ENCODE data around the gene RANBP17. TPM values are rescaled to one million over a fixed set of nuclear protein-coding genes. Genes with fewer than 3 reads are reported as not detected.
A peak's percentile ranks its signal among the peaks of the same experiment; 100 is the strongest.

The RANBP17 gene
- total RNA-seq, 1 donor from 2014 or later, result 15.7 TPM

GRCh38 chr5:171311322-171312077 lies 449.7 kb downstream of the RANBP17 start:
- no peaks in the 10 kb centered on the region for H3K9me3 Mint-ChIP-seq (ENCODE audit: unreplicated experiment)
- H3K4me1 Mint-ChIP-seq (ENCODE audit: unreplicated experiment), result peaks cover 38% of the 10 kb centered on the region
- DNase-seq (ENCODE audit: extremely low spot score, unreplicated experiment), result no peak
- no peak for TF ChIP-seq CTCF (IDR thresholded peaks at IDR 0.05)
- no peak overlapping the region for H3K27ac Mint-ChIP-seq (ENCODE audit: unreplicated experiment)
- H3K27me3 Mint-ChIP-seq (ENCODE audit: unreplicated experiment), result peaks cover 69% of the 10 kb centered on the region
- H3K36me3 Mint-ChIP-seq (ENCODE audit: unreplicated experiment), result no peaks in the 10 kb centered on the region
- peak overlapping the region; percentile 58 for H3K4me3 Mint-ChIP-seq (ENCODE audit: unreplicated experiment)

DNA sequence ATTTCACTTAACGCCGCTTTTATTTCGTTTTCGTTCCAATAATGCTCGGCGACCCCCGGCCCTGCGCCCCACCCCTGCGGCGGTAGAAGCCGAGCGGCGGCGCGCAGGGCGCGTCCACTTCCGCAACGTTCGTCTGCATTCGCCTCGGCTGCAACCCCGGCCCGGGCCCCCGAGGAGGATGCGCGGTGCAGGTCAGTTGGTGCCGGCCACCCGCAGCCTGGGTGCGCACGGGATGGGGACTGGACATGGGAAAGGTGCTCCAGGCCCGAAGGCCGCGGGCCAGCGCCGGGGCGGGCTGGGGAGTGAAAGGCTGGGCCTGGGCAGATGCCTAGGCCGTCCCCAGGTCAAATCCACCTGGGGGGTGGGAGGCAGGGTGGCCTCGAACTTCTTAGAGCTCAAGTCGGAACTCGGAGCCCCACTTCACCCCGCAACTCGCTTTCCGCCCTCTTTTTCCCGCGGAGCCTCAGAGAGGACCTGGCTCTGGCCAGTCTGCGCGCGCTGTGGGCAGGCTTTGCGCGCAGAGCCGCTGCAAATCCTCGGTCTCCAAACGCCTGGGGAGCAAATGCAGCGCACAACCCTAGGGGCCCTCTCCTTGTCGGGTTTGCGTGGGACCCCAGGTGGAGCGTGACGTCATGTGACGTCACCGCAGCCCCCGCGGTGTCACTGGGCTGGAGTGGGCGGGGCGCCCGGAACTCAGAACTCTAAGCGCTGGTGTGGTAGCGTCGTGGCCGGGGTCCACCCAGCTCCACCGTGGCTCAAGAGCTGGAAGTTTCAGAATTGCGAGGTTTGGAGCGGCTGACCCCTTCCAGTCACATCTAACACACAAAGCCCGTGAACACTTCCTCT lies 450.5 kb downstream of the RANBP17 start:
- no peaks in the 10 kb centered on the region for H3K9me3 Mint-ChIP-seq (ENCODE audit: unreplicated experiment)
- TF ChIP-seq CTCF (IDR thresholded peaks at IDR 0.05), result no peak
- no peaks in the 10 kb centered on the region for H3K36me3 Mint-ChIP-seq (ENCODE audit: unreplicated experiment)
- DNase-seq (ENCODE audit: extremely low spot score, unreplicated experiment), result no peak
- peak overlapping the region; percentile 55 for H3K4me3 Mint-ChIP-seq (ENCODE audit: unreplicated experiment)
- H3K4me1 Mint-ChIP-seq (ENCODE audit: unreplicated experiment), result peaks cover 40% of the 10 kb centered on the region
- no peak overlapping the region for H3K27ac Mint-ChIP-seq (ENCODE audit: unreplicated experiment)
- H3K27me3 Mint-ChIP-seq (ENCODE audit: unreplicated experiment), result peaks cover 71% of the 10 kb centered on the region

DNA sequence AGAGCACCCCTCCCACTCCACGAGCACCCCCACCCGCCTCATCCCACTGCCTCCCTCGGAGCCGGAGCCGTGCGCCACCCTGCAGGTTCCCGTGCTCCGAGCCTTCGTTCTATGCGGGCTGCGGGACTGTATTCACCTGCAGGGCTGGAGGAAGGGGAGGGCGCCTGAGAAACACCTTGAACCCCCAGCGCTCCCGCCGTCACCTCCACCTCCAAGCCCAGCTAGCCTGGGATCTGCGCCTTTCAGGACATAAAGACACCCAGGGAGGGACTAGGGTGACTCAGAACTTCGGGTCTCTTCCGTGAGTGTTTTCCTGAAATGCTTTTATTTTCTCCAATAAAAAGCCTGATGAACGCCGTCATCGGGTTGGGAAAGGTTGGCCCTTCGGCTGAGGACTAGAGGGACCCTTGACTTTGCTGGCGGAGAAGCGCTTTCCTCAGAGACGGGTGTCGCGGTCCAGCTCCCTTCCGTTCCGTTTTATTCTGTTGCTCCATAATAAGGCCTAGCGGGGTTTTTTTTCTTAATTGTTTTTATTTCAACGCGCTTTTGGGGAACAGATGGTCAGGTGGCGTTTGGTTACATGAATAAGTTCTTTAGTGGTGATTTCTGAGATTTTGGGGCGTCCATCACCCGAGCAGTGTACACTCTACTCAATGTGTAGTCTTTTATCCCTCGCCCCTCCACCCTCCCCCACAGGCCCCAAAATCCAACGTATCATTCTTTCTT lies 451.8 kb downstream of the RANBP17 start:
- no peak for DNase-seq (ENCODE audit: extremely low spot score, unreplicated experiment)
- Mint-ChIP-seq H3K9me3 (ENCODE audit: unreplicated experiment) (no peaks in the 10 kb centered on the region), H3K27ac (ENCODE audit: unreplicated experiment) (no peak overlapping the region), H3K36me3 (ENCODE audit: unreplicated experiment) (no peaks in the 10 kb centered on the region), H3K4me3 (ENCODE audit: unreplicated experiment) (no peak overlapping the region), H3K4me1 (ENCODE audit: unreplicated experiment) (peaks cover 40% of the 10 kb centered on the region), H3K27me3 (ENCODE audit: unreplicated experiment) (peaks cover 74% of the 10 kb centered on the region)
- TF ChIP-seq CTCF (IDR thresholded peaks at IDR 0.05), result no peak

- Mint-ChIP-seq H3K27me3 (ENCODE audit: unreplicated experiment) (peaks cover 80% of the 10 kb centered on the region), H3K4me1 (ENCODE audit: unreplicated experiment) (peaks cover 37% of the 10 kb centered on the region), H3K9me3 (ENCODE audit: unreplicated experiment) (no peaks in the 10 kb centered on the region), H3K4me3 (ENCODE audit: unreplicated experiment) (peak overlapping the region; percentile 38), H3K27ac (ENCODE audit: unreplicated experiment) (no peak overlapping the region), H3K36me3 (ENCODE audit: unreplicated experiment) (no peaks in the 10 kb centered on the region)
- no peak for TF ChIP-seq CTCF (IDR thresholded peaks at IDR 0.05)
- DNase-seq (ENCODE audit: extremely low spot score, unreplicated experiment), result no peak
These were observed 453.0 kb downstream of the RANBP17 start for GRCh38 chr5:171314728-171315385.

Data from osteocyte (in vitro differentiated cells).